ENCODE data around the gene SLC7A1.

- TF ChIP-seq CTCF (IDR thresholded peaks at IDR 0.05; ENCODE audit: low read length), result no peak; the same call in 1 of the 2 replicates
- no peak for TF ChIP-seq EZH2 (IDR thresholded peaks at IDR 0.05; ENCODE audit: borderline replicate concordance, low read length)
Observed at GRCh38 chr13:29596064-29596418, 553 bp upstream of the SLC7A1 start.
